PFSK-1 (cell line): ENCODE data around the gene WDR11.

Experiments
- FOXP2 ChIP-seq: optimal IDR thresholded peaks from 2 replicates; pipeline ENCODE3; 2011; ENCODE audit warnings: borderline replicate concordance, control low read depth, inconsistent platforms; ENCODE audit not compliant: insufficient read depth; ENCODE audit errors: extremely low read length, extremely low read depth
- POLR2AphosphoS5 ChIP-seq: IDR thresholded peaks from 2 replicates; pipeline ENCODE4 v1.6.1; 2012; ENCODE audit warnings: low read depth, mild to moderate bottlenecking, control low read depth, low read length, moderate library complexity
- REST ChIP-seq, 2 experiments: IDR thresholded peaks; 2 replicates each; pipeline versions ENCODE4 v1.6.1 to v1.8.0; 2011 to 2012; ENCODE audit warnings: low read depth in 2 of 2, low read length in 2 of 2, control low read depth in 1 of 2, inconsistent platforms in 1 of 2, mild to moderate bottlenecking in 1 of 2, moderate library complexity in 1 of 2; ENCODE audit not compliant: insufficient read depth in 1 of 2
- SIN3A ChIP-seq: IDR thresholded peaks from 2 replicates; pipeline ENCODE4 v1.6.1; 2012; ENCODE audit warnings: mild to moderate bottlenecking, low read length, moderate library complexity, borderline replicate concordance; ENCODE audit not compliant: insufficient read depth
- TAF1 ChIP-seq: IDR thresholded peaks from 2 replicates; pipeline ENCODE4 v1.6.1; 2012; ENCODE audit warnings: low read length, control low read depth, borderline replicate concordance; ENCODE audit not compliant: insufficient read depth

The WDR11 gene

GRCh38 chr10:120945182-120945581 lies 94.0 kb downstream of the WDR11 start:
- TF ChIP-seq SIN3A (no peak), FOXP2 (no peak), TAF1 (no peak), POLR2AphosphoS5 (no peak), REST (IDR thresholded peaks at IDR 0.05; ENCODE audit: insufficient read depth in 1 of 2, low read depth in 2 of 2, low read length in 2 of 2) (no peak)

- no peak for TF ChIP-seq REST (IDR thresholded peaks at IDR 0.05; ENCODE audit: insufficient read depth in 1 of 2, low read depth in 2 of 2, low read length in 2 of 2)
- TF ChIP-seq FOXP2 = no peak
- no peak for TF ChIP-seq SIN3A
- no peak for TF ChIP-seq TAF1
- no peak for TF ChIP-seq POLR2AphosphoS5
These were observed 94.7 kb downstream of the WDR11 start for GRCh38 chr10:120945801-120946302.

- no peak for TF ChIP-seq FOXP2
- no peak for TF ChIP-seq SIN3A
- TF ChIP-seq POLR2AphosphoS5 = no peak
- no peak for TF ChIP-seq REST (IDR thresholded peaks at IDR 0.05; ENCODE audit: insufficient read depth in 1 of 2, low read depth in 2 of 2, low read length in 2 of 2)
- no peak for TF ChIP-seq TAF1
These were observed 95.3 kb downstream of the WDR11 start for GRCh38 chr10:120946497-120946896.

GRCh38 chr10:120948889-120949608 lies 97.9 kb downstream of the WDR11 start:
- TF ChIP-seq FOXP2 = no peak
- no peak for TF ChIP-seq POLR2AphosphoS5

GRCh38 chr10:120949609-120950031 lies 98.5 kb downstream of the WDR11 start:
- TF ChIP-seq TAF1 (no peak), FOXP2 (no peak), POLR2AphosphoS5 (no peak), REST (IDR thresholded peaks at IDR 0.05; ENCODE audit: insufficient read depth in 1 of 2, low read depth in 2 of 2, low read length in 2 of 2) (no peak), SIN3A (no peak)
